ENCODE measurements around the gene VPS50.
"Not testable (repeated sequence)": the region's sequence is repeated elsewhere in the genome, so short reads cannot be mapped to it uniquely, and the experiment has no call there.

The VPS50 gene

DNA sequence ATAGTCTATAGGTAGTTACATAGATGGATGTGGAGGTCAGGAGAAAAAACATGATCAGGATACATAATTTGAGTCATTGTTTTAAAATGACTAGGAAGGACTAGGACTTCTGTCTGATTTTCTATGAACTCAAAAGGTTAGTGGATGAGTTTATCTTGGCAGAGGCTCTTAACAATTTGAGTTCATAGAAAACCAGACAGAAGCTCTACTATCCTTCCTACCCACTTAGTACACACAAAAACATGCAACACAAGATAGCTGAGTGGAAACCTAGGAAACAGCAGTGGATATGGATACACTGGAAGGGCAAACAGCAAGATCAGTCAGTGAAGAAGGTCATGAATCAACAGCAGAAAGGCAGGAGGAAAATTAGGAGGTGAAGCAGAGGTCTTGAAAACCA, 84.6 kb downstream of the VPS50 start:
- TF ChIP-seq, protein P1, sequence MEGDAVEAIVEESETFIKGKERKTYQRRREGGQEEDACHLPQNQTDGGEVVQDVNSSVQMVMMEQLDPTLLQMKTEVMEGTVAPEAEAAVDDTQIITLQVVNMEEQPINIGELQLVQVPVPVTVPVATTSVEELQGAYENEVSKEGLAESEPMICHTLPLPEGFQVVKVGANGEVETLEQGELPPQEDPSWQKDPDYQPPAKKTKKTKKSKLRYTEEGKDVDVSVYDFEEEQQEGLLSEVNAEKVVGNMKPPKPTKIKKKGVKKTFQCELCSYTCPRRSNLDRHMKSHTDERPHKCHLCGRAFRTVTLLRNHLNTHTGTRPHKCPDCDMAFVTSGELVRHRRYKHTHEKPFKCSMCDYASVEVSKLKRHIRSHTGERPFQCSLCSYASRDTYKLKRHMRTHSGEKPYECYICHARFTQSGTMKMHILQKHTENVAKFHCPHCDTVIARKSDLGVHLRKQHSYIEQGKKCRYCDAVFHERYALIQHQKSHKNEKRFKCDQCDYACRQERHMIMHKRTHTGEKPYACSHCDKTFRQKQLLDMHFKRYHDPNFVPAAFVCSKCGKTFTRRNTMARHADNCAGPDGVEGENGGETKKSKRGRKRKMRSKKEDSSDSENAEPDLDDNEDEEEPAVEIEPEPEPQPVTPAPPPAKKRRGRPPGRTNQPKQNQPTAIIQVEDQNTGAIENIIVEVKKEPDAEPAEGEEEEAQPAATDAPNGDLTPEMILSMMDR (IDR thresholded peaks at IDR 0.05; ENCODE audit: low read length, missing control alignments) = no peak
- H3K4me3 ChIP-seq (replicated peaks; ENCODE audit: low read depth, low read length) = no peak overlapping the region
- DNase-seq (ENCODE audit: low read depth) = no peak

DNA sequence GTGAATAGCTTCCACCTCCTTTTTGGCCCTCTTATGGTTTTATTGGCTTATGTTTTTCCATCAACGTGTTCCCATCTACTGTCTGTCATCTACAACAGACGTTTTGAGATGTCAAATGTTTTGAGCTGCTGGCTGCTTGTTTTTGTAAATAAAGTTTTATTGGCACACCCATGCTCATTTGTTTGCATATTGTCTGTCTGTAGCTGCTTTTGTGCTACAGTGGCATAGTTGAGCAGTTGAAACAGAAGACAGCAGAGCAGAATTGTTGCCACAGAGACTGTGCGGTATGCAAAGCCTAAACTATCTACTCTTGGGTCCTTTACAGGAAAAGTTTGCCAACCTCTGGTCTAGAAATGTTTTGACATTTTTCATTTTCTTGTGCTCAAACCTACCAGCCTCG, 88.7 kb downstream of the VPS50 start:
- TF ChIP-seq, protein P1 (IDR thresholded peaks at IDR 0.05; ENCODE audit: low read length, missing control alignments) = no peak
- DNase-seq (ENCODE audit: low read depth) = no peak
- H3K4me3 ChIP-seq (replicated peaks; ENCODE audit: low read depth, low read length) = no peak overlapping the region

DNA sequence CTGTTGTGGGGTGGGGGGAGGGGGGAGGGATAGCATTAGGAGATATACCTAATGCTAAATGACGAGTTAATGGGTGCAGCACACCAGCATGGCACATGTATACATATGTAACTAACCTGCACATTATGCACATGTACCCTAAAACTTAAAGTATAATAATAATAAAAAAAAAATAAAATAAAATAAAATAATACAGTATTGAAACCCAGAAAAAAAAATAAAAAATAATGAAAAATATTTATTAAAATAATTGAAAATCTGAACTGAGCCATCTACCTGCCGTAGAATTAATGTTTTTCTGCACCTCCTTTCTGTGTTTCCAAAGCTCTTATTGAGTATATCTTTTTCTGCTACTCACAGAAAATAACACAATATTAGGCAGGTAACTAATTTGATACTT, 94.1 kb downstream of the VPS50 start:
- not testable (repeated sequence) for H3K4me3 ChIP-seq (replicated peaks; ENCODE audit: low read depth, low read length); DNase-seq (ENCODE audit: low read depth)

DNA sequence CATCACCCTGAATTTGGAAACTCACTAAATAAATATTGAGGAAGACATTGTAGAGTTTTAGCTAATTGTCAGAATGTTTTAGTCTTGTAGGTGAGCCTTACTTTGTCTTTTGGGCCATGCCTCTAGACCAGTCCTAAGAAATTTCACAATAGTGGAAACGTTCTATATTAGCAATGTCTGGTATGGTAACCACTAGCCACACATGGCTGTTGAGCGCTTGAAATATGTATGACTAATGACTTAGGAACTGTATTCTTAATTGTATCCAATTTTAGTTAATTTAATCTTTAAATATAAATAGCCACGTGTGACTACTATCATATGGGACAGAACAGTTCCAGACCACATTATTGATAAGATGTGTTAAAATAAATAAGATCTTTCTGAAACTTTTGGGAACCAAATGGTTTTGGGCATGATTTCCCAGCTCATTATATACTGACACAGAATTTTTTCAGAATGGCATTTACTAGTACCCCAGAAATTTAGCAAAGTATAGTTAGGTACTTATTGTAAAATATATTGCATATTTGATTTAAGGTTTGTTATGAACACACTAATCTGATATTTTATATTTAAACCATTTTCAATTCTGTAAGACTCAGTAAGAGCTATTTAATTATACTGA, 95.0 kb downstream of the VPS50 start:
- TF ChIP-seq, protein P1 (IDR thresholded peaks at IDR 0.05; ENCODE audit: low read length, missing control alignments) = no peak
- DNase-seq (ENCODE audit: low read depth) = peak; percentile 88
- H3K4me3 ChIP-seq (replicated peaks; ENCODE audit: low read depth, low read length) = no peak overlapping the region

DNA sequence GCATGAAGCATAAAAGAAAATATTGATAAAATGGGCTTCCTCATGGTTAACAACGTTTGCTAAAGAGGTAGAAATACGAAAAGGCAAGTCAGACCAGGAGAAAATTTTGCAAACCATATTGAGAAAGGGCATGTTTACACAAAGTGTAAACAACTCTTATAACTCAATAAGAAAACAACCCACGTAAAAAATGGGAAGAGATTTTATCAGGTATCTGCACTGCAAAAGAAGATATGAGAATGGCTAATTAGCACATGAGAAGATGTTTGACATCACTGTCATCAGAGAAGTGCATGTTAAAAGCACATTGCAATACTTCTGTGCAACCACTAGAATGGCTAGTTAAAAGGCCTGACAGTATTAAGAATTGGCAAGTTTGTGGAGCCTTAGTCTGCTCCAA, 99.5 kb downstream of the VPS50 start:
- TF ChIP-seq, protein P1 (IDR thresholded peaks at IDR 0.05; ENCODE audit: low read length, missing control alignments) = no peak
- no peak for DNase-seq (ENCODE audit: low read depth)
- no peak overlapping the region for H3K4me3 ChIP-seq (replicated peaks; ENCODE audit: low read depth, low read length)

DNA sequence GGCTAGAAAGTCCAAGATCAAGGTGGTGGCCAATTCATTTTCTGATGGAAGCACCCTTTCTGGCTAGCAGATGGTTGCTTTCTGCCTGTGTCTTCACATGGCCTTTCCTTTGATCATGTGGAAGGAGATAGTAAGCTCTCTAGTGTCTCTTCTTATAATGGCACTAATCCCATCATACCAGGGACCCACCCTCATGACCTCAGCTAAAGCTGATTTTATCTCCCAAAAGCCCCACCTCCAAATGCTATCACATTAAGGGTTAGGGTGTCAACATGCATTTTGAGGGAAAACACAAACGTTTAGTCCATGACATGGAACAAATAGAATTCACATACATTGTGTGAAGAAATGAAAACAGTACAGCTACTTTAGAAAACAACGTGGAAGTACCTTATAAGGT, 100.0 kb downstream of the VPS50 start:
- no peak for DNase-seq (ENCODE audit: low read depth)
- TF ChIP-seq, protein P1 (IDR thresholded peaks at IDR 0.05; ENCODE audit: low read length, missing control alignments) = no peak
- H3K4me3 ChIP-seq (replicated peaks; ENCODE audit: low read depth, low read length) = no peak overlapping the region

DNA sequence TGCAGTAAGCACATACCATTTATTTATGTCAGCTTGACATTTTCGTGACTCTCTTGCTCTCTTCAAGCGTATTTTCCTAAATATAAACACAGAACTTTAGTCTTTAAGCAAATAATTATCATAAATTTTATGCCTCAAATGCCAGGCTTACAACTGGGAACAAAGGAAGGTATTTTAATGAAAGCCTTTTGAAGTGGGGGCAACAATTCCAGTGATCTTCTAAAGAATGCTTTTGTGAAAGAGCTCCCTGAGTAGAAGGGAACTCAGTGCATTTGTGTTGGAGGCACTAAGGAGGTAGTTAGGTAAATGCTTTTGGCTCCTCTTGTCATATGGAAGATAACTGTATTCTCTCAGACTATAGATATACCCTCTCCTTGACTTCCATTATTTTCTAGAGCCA, 104.9 kb downstream of the VPS50 start:
- no peak for DNase-seq (ENCODE audit: low read depth)
- no peak overlapping the region for H3K4me3 ChIP-seq (replicated peaks; ENCODE audit: low read depth, low read length)
- TF ChIP-seq, protein P1 (IDR thresholded peaks at IDR 0.05; ENCODE audit: low read length, missing control alignments) = no peak

DNA sequence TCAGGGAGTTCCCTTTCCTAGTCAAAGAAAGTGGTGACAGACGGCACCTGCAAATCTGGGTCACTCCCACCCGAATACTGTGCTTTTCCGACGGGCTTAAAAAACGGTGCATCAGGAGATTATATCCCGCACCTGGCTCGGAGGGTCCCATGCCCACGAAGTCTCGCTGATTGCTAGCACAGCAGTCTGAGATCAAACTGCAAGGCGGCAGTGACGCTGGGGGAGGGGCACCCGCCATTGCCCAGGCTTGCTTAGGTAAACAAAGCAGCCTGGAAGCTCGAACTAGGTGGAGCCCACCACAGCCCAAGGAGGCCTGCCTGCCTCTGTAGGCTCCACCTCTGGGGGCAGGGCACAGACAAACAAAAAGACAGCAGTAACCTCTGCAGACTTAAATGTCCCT, 110.0 kb downstream of the VPS50 start:
- not testable (repeated sequence) for DNase-seq (ENCODE audit: low read depth); H3K4me3 ChIP-seq (replicated peaks; ENCODE audit: low read depth, low read length)
